GM19238 (cell line): ENCODE results near the gene CXXC5.

Source experiments
- DNase-seq: peaks from one replicate; pipeline ENCODE4 v3.0.0; 2011; ENCODE audit warnings: low spot score; ENCODE audit not compliant: insufficient read length

CXXC5 gene

GRCh38 chr5:139638090-139638735 is 9.9 kb upstream of the CXXC5 start:
- no peak for DNase-seq

DNA sequence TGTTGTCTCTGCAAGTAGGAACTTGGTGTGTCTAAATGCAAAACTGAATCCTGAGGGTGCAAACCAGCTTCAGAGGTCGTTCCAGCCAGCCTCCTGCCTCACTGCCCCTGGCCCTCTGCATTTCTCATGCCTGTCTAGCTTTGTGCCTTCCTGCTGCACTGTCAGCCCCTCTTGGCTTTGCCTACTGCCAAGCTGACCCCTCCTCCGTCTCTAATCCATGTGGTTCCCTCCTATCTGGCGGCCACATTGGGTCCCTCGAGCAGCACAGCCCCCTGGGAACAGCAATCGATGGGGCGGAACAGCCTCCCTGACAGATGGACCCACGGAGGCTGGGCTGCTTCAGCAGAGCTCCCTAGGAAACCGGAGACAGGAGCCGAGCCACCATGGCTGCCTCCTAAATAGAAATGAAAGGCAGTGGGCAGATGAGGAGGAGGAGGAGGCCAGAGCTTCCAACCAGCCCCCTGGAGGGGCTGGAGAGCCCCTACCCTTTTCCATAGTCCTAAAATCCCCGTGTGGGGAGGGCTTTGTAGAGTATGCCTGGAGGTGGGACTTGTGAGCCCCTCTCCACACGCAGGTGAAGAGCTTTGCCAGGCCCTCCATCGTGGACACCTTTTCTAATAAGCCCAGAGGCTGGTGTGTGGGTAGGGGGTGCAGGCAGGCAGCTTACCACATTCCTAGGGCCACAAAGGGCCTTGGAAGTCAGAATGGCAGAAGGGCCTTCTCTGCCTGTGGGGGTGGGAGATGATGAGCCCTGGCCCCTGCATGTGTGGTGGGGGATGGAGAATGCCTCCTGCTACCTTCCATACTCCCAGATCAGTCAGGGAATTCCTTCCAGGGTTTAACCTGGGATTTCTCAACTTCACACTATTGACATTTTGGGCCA is 9.2 kb upstream of the CXXC5 start:
- no peak for DNase-seq

- no peak for DNase-seq
These were observed 8.3 kb upstream of the CXXC5 start for GRCh38 chr5:139639619-139640380.

GRCh38 chr5:139640421-139641115 is 7.6 kb upstream of the CXXC5 start:
- DNase-seq: no peak

DNA sequence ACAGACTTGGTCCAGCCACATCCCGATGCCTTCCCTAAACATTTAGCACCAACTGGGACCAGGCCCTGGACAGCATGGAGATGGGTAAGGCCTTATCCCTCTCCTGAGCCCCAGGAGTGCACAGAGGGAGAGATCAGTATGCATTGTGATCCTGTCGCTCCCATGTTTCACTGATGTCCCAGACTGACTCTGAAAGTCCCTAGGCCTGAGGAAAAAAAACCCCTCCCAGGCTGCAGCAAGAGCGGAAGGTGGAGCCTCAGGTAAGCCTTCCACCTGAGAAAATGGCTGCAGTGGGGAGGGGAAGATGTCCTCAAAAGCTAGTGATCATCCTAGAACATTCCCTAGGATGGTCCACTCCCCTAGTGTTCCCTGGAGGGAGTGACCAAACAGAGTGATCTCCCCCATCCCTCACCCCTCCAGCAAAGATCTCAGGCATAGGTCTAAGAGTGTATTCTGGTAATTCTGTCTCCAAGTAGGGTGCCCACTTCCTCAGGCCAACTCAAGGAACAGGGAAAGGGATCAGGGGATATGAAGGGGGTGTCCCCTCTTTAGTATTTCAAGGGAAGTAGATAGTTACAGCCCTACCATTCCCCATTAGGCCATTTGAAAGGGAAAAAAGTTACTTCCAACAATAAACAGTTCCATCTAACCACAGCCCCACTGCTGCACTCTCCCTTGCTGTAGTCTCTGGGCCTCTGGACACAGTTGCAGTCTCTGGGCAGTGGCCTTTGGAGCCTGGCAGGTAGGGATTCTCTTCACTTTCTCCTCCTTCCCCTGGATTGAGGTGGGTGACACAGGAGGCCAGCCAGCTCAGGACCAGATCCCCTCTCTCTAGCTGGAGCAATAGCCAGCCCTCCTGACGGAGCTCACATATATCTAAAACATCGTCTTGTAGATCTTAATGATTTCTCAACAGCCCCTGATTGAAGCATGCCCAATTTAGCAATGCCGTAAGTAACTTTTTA is 6.8 kb upstream of the CXXC5 start:
- no peak for DNase-seq

GRCh38 chr5:139642213-139642612 is 5.9 kb upstream of the CXXC5 start:
- DNase-seq: no peak

GRCh38 chr5:139642891-139643871 is 5.0 kb upstream of the CXXC5 start:
- no peak for DNase-seq

DNA sequence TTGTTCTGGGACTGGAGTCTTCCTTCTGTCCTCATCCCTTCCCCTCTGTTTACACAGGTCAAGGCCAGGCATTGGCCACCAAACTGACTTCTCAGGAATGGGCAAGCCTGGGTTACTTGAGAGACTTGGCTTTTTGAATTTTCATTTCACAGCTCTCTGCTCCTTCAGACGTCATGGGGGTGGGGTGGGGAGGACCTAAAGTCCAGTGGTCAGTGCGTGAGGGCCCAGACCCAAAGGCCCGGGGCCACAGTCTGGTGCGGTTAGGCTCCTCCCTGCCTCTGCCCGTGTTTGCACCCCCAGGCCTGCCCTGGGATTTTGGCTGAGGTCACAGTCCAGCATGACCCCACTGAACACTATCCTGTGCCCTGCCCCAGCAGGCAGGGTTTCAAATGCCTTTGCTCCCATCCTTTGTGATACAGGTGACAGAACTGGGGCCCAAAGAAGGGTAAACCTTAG is 4.1 kb upstream of the CXXC5 start:
- DNase-seq: no peak

- no peak for DNase-seq
These were observed 3.3 kb upstream of the CXXC5 start for GRCh38 chr5:139644646-139645429.

- DNase-seq: no peak
These were observed 2.7 kb upstream of the CXXC5 start for GRCh38 chr5:139645430-139645871.

DNA sequence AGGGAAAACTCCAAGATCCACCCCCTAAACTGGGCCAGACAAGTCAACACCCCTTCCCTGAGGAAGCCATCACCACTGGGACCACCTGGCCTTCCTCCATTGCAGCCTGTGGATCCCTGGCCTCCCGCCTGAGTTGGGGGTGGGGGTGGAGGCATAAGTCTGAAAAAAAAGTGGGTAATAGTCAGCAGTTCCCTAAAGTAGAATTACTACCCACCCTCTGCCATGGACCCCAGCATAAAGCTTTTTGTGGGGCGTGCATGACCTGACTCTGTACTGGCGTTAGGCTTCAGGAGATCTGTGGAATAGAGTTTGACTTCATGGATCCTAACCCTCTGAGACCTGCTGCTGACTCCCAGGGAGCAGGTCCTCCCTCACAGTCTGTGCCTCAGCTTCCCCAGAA is 2.0 kb upstream of the CXXC5 start:
- no peak for DNase-seq

DNA sequence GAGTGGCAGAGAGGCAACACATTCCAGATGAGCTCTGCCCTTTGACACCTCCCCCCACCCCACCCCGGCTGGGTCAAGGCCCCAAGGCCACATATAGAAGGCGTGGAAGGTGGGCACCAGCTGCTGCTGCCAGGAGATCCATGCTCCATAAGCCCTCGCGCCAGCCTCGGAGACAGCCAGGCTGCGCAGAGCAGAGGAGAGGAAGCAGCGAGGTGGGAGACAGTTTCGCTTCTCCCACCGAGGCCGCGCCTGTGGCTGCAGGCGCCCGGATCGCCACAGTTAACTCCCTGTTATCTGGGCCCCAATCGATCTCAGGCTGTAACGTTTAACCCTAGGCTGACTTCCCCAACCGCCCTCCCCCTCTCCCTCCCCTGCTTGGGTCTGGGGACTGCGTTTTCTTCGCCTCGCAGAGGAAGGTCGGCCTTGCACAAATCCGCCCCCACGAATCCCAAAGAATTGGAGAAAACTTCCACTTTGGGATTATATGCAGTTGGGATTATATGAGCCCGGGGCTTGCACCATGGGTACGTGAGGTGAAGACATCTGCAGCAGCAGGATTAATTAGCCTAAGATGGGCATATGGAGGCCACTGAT is 1.1 kb upstream of the CXXC5 start:
- no peak for DNase-seq

DNA sequence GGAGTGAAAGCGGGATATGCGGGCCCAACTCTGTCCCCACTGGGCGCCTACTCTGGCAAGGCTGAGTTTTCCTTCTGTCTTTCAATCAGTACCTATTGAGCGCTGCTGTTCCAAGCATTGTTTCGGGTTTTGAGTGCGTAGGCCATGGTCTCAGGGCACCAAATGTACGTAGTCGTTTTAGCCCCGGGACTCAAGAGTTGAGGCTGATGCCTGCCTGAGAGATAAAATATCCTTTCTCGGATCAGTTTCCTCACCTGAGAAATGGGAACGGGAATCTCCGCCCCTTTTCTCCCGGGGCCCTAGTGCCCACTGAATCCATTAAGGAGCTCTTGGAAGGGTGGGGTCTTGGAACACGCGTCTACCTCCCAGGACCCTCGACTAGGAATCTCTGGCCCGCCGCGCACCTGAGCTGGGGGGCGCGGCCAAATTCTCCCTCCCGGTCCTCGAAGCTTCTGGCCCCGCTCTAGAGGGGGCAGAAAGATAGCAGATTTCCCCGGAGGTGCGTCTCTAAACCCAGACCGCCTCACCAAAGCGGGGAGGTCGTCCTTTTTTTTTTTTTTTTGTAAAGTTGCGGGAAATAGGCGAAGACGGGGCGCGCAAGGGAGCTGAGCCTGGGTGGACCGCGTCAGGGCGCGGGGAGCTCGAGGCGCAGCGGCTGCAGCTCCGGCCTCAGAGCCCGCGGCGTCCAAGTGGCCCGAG is 494 bp upstream of the CXXC5 start:
- no peak for DNase-seq

GRCh38 chr5:139649082-139649991 is 1.2 kb downstream of the CXXC5 start:
- DNase-seq: no peak

GRCh38 chr5:139650031-139650688 is 2.0 kb downstream of the CXXC5 start:
- no peak for DNase-seq

DNA sequence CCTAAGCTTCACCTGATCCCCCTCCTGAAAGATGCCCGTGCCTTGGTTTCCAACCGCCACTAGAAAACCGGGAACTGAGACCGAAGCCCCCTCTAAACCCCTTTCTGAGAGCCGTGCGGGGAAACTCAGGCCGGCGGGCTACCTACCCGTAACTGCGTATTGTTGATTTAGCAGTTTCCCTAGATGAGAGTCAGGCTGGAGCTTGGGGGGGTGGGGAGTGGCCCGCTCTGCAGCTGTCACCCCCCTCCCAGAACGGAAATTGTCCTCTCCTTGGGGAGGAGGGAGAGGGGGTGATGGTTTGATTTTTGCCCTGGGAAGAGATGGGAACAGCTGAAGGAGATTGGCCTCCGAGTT is 2.5 kb downstream of the CXXC5 start:
- no peak for DNase-seq
